Retinal pigment epithelial cell (primary cell): ENCODE results near the gene LRRC75A.
"Not testable (repeated sequence)": the region's sequence is repeated elsewhere in the genome, so short reads cannot be mapped to it uniquely, and the experiment has no call there.

Source experiments
- DNase-seq: peaks from one replicate; pipeline ENCODE4 v3.0.0-alpha.2; 2010; ENCODE audit warnings: low read depth
- H3K4me3 ChIP-seq: 2 replicates; pipeline ENCODE4 v1.5.1; 2011; ENCODE audit warnings: mild to moderate bottlenecking, low read length, control low read depth, moderate library complexity
- TF ChIP-seq, protein P1 (sequence below): conservative IDR thresholded peaks from 2 replicates; pipeline ENCODE4 v1.5.1; 2011; ENCODE audit warnings: low read depth, low read length, control low read depth, inconsistent platforms

Gene LRRC75A

DNA sequence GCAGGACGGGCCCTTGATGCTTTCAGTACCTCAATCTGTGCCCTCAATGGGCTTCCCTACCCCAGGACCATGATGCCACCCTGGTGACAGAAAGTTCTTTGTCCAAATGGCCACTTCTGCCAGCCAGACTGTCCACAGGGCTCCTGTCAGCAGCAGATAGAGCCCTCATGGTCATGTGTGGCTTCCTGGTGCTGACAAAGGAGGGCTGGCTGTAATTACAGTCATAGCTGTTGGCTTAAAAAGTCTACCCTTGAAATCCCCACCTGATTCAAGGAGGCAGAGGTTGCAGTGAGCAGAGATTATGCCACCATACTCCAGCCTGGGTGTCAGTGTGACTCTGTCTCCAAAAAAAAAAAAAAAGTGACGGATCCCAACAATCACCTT is 73.3 kb downstream of the LRRC75A start:
- no peak overlapping the region for H3K4me3 ChIP-seq
- no peak for DNase-seq
- TF ChIP-seq, protein P1, sequence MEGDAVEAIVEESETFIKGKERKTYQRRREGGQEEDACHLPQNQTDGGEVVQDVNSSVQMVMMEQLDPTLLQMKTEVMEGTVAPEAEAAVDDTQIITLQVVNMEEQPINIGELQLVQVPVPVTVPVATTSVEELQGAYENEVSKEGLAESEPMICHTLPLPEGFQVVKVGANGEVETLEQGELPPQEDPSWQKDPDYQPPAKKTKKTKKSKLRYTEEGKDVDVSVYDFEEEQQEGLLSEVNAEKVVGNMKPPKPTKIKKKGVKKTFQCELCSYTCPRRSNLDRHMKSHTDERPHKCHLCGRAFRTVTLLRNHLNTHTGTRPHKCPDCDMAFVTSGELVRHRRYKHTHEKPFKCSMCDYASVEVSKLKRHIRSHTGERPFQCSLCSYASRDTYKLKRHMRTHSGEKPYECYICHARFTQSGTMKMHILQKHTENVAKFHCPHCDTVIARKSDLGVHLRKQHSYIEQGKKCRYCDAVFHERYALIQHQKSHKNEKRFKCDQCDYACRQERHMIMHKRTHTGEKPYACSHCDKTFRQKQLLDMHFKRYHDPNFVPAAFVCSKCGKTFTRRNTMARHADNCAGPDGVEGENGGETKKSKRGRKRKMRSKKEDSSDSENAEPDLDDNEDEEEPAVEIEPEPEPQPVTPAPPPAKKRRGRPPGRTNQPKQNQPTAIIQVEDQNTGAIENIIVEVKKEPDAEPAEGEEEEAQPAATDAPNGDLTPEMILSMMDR: no peak

DNA sequence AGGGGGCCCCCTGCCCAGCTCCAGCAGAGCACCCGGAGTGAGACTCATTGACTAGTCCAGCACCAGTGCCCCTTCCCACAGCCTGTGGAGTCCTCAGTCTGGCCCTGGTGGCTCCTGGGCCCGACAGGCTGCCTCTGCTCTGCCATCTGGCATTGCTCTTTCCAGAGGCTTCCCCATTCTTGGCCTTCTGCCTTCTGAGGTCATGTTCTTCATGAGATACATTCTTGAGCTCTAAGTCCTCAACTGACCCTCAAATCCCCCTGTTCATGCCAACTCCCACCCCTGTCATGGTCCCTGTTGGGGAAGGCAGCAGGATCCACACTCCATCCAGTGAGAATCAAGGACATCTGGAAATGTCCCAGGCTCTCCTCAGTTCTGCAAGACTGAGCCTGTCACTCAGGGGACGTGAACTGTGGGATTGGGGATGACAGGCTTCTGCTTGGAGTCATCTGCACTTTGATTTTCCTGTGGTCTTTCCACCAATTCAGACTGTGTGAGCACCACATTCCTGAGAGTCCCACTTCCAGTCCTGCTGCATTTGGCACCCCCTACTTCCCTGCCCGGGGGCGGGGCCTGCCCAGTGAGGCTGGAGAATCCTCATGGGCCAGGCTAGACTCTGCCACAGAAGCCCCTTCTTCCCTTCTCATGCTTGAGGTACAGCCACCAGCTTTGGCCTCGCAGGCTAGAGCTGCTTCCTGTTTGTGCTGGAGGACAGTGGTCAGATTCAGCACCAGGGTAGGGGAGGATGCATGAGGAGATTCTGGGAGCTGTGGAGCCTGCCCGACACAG is 73.9 kb downstream of the LRRC75A start:
- DNase-seq: no peak
- H3K4me3 ChIP-seq: no peak overlapping the region
- TF ChIP-seq, protein P1: no peak

DNA sequence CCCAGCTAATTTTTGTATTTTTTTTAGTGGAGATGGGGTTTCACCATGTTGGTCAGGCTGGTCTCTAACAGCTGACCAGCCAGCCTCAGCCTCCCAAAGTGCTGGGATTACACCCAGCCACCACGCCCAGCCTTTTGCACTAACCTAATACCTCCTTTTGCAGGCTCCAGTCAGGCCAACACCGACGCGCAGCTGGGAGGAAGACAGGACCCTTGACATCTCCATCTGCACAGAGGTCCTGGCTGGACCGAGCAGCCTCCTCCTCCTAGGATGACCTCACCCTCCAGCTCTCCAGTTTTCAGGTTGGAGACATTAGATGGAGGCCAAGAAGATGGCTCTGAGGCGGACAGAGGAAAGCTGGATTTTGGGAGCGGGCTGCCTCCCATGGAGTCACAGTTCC is 74.6 kb downstream of the LRRC75A start:
- H3K4me3 ChIP-seq: no peak overlapping the region
- no peak for DNase-seq
- TF ChIP-seq, protein P1: no peak

DNA sequence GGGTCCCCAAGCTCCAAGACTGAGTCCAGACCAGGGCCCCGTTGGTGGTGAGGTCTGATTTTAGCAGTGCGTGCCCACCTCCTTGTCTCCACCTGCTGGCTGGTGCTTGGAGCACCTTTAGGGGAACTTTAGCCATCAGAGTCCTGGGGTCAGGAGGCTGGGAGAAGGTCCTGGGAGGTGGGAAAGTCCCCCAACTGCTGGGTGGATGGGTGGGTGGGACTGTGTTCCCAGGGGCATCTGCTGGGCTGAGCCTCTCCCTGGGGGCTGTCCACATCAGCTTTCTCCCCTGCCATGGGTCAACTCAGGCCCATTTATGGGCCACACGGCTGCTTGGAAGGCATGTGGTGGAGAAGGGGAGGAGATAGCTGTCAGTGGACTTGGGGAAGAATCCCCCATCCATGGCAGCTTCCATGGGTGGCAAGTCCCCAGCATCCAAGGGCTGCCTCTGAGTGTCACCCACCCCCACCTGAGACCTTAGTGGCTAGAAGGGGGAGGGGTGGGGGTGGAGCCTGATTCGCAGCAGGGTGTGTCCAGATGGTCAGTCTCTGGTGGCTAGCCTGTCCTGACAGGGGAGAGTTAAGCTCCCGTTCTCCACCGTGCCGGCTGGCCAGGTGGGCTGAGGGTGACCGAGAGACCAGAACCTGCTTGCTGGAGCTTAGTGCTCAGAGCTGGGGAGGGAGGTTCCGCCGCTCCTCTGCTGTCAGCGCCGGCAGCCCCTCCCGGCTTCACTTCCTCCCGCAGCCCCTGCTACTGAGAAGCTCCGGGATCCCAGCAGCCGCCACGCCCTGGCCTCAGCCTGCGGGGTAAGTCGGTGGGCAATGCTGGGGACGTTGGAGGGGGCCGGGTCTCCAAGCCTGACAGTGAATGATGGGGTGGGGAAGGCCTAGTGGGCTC is 76.7 kb downstream of the LRRC75A start, which contains the start of gene TRPV2:
TRPV2 (plus strand) TSS at position 541 of the 894 bp plus-strand sequence. CDS start 2,098 bp downstream, outside the sequence.
- TF ChIP-seq, protein P1: peak; percentile 48
- no peak for DNase-seq
- H3K4me3 ChIP-seq: peak within 1 kb of the TSS; percentile 47

DNA sequence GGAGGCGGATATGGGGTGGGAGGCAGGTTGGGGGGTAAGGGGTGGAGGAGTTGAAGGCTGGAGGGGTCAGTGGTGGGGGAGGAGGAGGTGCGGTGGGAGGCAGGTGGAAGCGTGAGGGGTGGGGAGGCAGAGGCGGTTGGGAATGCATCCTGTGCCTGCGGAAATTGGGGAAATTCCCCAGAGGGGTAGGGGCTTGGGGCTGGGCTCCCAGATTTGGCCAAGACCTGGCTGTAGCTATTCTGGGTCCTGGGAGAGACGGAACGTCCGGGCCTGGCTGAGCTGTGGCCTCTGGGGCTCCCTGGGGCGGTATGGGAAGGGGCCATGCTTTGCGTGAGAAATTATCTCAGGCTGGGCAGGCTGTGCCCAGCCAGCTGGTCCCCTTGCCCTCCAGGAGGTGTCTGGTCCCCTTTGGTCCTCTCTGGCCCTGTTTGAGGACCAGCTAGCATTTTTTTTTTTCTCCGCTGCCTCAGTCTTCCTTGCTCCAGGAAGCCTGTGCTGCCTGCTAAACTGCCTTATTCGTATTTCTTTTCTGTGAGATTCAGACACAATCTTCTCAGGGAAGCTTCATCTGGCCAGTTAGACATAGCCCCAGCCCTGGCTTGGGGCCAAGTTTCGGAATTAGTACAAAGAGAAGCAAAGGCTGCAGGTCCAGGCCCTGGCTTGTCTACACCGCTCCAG is 83.9 kb downstream of the LRRC75A start:
- peak overlapping the region; percentile 18 for H3K4me3 ChIP-seq
- DNase-seq: no peak
- TF ChIP-seq, protein P1: no peak

DNA sequence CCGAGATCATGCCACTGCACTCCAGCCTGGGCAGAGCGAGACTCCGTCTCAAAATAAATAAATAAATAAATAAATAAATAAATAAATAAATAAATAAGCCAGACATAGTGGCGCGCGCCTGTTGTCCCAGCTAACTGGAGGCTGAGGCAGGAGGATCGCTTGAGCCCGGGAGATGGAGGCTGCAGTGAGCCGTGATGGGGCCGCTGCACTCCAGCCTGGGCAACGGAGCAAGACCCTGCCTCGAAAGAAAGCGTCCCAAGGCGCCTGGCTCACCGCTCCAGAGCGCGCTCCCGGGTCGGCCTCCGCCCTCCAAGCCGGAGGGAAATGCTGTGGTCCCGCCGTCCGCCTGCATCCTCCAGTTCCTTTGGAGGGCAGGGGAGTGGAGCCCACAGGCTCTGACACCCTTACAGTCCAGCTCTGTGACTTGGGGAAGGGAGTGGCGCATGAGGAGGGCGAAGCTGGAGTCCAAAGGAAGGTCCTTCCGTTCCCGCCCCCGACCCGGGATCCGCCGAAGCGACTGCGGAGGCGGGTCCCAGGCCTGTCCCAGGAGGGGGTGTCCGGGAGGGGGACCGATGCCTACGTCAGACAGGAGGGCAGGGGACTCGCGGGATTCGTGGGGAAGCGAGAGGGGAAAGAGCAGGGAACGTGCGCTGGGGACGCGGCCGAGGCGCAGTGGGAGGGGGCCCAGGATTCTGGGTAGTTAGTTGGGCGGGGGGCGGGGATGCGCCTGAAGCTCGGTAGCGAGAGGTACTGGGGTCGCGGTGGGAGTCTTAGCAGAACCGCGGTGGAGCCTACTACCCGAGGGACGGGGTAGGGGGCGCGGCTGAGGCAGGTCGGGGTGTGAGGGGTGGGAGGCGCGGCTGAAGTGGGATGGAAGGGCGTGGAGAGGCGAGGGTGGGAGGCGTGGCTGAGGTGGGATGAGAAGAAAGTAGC is 85.0 kb downstream of the LRRC75A start:
- no peak for DNase-seq
- TF ChIP-seq, protein P1: peak; percentile 17
- peak overlapping the region; percentile 46 for H3K4me3 ChIP-seq

DNA sequence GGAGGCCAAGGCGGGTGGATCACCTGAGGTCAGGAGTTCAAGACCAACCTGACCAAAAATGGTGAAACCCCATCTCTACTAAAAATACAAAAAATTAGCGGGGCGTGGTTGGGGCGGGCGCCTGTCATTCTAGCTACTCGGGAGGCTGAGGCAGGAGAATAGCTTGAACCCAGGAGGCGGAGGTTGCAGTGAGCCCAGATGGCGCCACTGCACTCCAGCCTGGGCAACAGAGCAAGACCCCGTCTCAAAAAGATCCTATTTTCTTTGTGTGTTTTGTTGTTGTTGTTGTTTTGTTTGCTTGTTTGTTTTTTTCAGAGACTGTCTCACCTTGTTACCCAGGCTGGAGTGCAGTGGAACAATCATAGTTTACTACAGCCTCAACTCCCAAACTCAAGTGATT is 88.1 kb downstream of the LRRC75A start:
- not testable (repeated sequence) for H3K4me3 ChIP-seq, DNase-seq
